ACC112 (cell line): ENCODE results near the gene SLC49A3.
A peak's percentile ranks its signal among the peaks of the same experiment; 100 is the strongest.

Experiments
- H2AFZ ChIP-seq: fragments of 200-600 bp; sonication (generic); one replicate; pipeline ENCODE4 v1.6.0; 2017; ENCODE audit warnings: antibody characterized with exemption, low read length; ENCODE audit not compliant: unreplicated experiment
- H3K27ac ChIP-seq: fragments of 200-600 bp; sonication (generic); 2 replicates; pipeline ENCODE4 v1.5.1; 2014; ENCODE audit warnings: low read depth, mild to moderate bottlenecking, antibody characterized with exemption, low read length, moderate library complexity
- H3K27me3 ChIP-seq: fragments of 200-600 bp; sonication (generic); 2 replicates; pipeline ENCODE4 v1.6.1; 2014; ENCODE audit warnings: mild to moderate bottlenecking, antibody characterized with exemption, low read length, moderate library complexity, mixed read lengths; ENCODE audit not compliant: insufficient read depth
- H3K36me3 ChIP-seq: fragments of 200-600 bp; sonication (generic); 2 replicates; pipeline ENCODE4 v1.6.1; 2016; ENCODE audit warnings: mild to moderate bottlenecking, antibody characterized with exemption, low read length, moderate library complexity, mixed read lengths; ENCODE audit not compliant: insufficient read depth
- H3K4me1 ChIP-seq: fragments of 200-600 bp; sonication (generic); one replicate; pipeline ENCODE4 v1.6.1; 2016; ENCODE audit warnings: low read length, mixed read lengths; ENCODE audit not compliant: insufficient read depth, unreplicated experiment, control insufficient read depth
- H3K4me3 ChIP-seq: fragments of 200-600 bp; sonication (generic); 2 replicates; pipeline ENCODE4 v1.5.1; 2014; ENCODE audit warnings: mild to moderate bottlenecking, low read depth, low read length
- H3K79me2 ChIP-seq: fragments of 200-600 bp; sonication (generic); one replicate; pipeline ENCODE4 v1.6.0; 2016; ENCODE audit warnings: low read length; ENCODE audit not compliant: control insufficient read depth, unreplicated experiment, insufficient read depth

SLC49A3 gene

GRCh38 chr4:730511-730910 is 41.6 kb upstream of the SLC49A3 start:
- H2AFZ ChIP-seq, result no peak overlapping the region
- no peak overlapping the region for H3K4me3 ChIP-seq
- peaks cover 23% of the 10 kb centered on the region for H3K4me1 ChIP-seq
- no peak overlapping the region for H3K27ac ChIP-seq
- H3K27me3 ChIP-seq, result no peaks in the 10 kb centered on the region
- peaks cover 33% of the 10 kb centered on the region for H3K79me2 ChIP-seq
- H3K36me3 ChIP-seq, result peaks cover 24% of the 10 kb centered on the region

- no peaks in the 10 kb centered on the region for H3K27me3 ChIP-seq
- H3K36me3 ChIP-seq, result peaks cover 21% of the 10 kb centered on the region
- H3K4me1 ChIP-seq, result peaks cover 23% of the 10 kb centered on the region
- H2AFZ ChIP-seq, result no peak overlapping the region
- H3K4me3 ChIP-seq, result no peak overlapping the region
- H3K27ac ChIP-seq, result no peak overlapping the region
- peaks cover 39% of the 10 kb centered on the region for H3K79me2 ChIP-seq
Observed at GRCh38 chr4:729336-730315, 40.7 kb upstream of the SLC49A3 start.

- peaks cover 52% of the 10 kb centered on the region for H3K79me2 ChIP-seq
- H3K36me3 ChIP-seq, result peaks cover 7% of the 10 kb centered on the region; the same call in 1 of the 2 replicates
- H3K4me1 ChIP-seq, result peaks cover 23% of the 10 kb centered on the region
- no peak overlapping the region for H3K4me3 ChIP-seq
- no peaks in the 10 kb centered on the region for H3K27me3 ChIP-seq
- no peak overlapping the region for H2AFZ ChIP-seq
- H3K27ac ChIP-seq, result no peak overlapping the region
Observed at GRCh38 chr4:727576-727975, 38.6 kb upstream of the SLC49A3 start.

GRCh38 chr4:726838-727237 is 37.9 kb upstream of the SLC49A3 start:
- Histone ChIP-seq H3K27ac (no peak overlapping the region), H3K4me3 (peak overlapping the region; percentile 47; the same call in 1 of the 2 replicates), H3K36me3 (peaks cover 7% of the 10 kb centered on the region; the same call in 1 of the 2 replicates), H3K79me2 (peaks cover 57% of the 10 kb centered on the region), H2AFZ (no peak overlapping the region), H3K27me3 (no peaks in the 10 kb centered on the region), H3K4me1 (peaks cover 23% of the 10 kb centered on the region)

GRCh38 chr4:726235-726787 is 37.4 kb upstream of the SLC49A3 start:
- Histone ChIP-seq H3K27ac (peak overlapping the region; percentile 72), H3K36me3 (peaks cover 7% of the 10 kb centered on the region; the same call in 1 of the 2 replicates), H3K79me2 (peaks cover 57% of the 10 kb centered on the region), H3K4me3 (peak overlapping the region; percentile 47; the same call in 1 of the 2 replicates), H2AFZ (no peak overlapping the region), H3K27me3 (no peaks in the 10 kb centered on the region), H3K4me1 (peaks cover 23% of the 10 kb centered on the region)

- H3K27me3 ChIP-seq, result no peaks in the 10 kb centered on the region
- peaks cover 23% of the 10 kb centered on the region for H3K4me1 ChIP-seq
- no peak overlapping the region for H2AFZ ChIP-seq
- peaks cover under 1% of the 10 kb centered on the region; the same call in 1 of the 2 replicates for H3K36me3 ChIP-seq
- H3K4me3 ChIP-seq, result peak overlapping the region; percentile 47; the same call in 1 of the 2 replicates
- H3K27ac ChIP-seq, result peak overlapping the region; percentile 72
- H3K79me2 ChIP-seq, result peaks cover 61% of the 10 kb centered on the region
Observed at GRCh38 chr4:725391-726234, 36.7 kb upstream of the SLC49A3 start.

GRCh38 chr4:723751-724530 is 35.0 kb upstream of the SLC49A3 start:
- Histone ChIP-seq H3K27ac (no peak overlapping the region), H2AFZ (no peak overlapping the region), H3K36me3 (no peaks in the 10 kb centered on the region; the same call in 1 of the 2 replicates), H3K79me2 (peaks cover 69% of the 10 kb centered on the region), H3K4me1 (peaks cover 23% of the 10 kb centered on the region), H3K27me3 (no peaks in the 10 kb centered on the region), H3K4me3 (no peak overlapping the region)

- Histone ChIP-seq H3K4me1 (peaks cover 19% of the 10 kb centered on the region), H3K27ac (no peak overlapping the region), H2AFZ (no peak overlapping the region), H3K79me2 (peaks cover 69% of the 10 kb centered on the region), H3K36me3 (no peaks in the 10 kb centered on the region; the same call in 1 of the 2 replicates), H3K4me3 (no peak overlapping the region), H3K27me3 (no peaks in the 10 kb centered on the region)
Observed at GRCh38 chr4:722851-723360, 34.0 kb upstream of the SLC49A3 start.

- no peak overlapping the region for H3K27ac ChIP-seq
- no peaks in the 10 kb centered on the region for H3K27me3 ChIP-seq
- no peak overlapping the region for H3K4me3 ChIP-seq
- H3K4me1 ChIP-seq, result peaks cover 13% of the 10 kb centered on the region
- H3K36me3 ChIP-seq, result no peaks in the 10 kb centered on the region
- H2AFZ ChIP-seq, result no peak overlapping the region
- H3K79me2 ChIP-seq, result peaks cover 69% of the 10 kb centered on the region
Observed at GRCh38 chr4:722169-722725, 33.3 kb upstream of the SLC49A3 start.
